HCT116 (cell line): ENCODE results near the gene C2orf68. TPM values are rescaled to one million over a fixed set of nuclear protein-coding genes. Genes with fewer than 3 reads are reported as not detected.

Experiments used
- ATAC-seq: fragments of 200-7000 bp; cut with Tn5 transposase; 2 replicates; pipeline ENCODE4 v1.9.1; 2020; ENCODE audit warnings: mild to moderate bottlenecking, moderate library complexity
- BruUV-seq: library from RNA; stranded (reverse); fragments of 400-500 nt; replicated peaks from 2 replicates; lab custom pipeline; 2021; lab: Mats Ljungman, UMichigan
- CTCF ChIA-PET: fragments of 300-600 bp; sonication (Branson Sonifier 250); formaldehyde crosslinking; loops from one replicate; lab custom pipeline; 2021; ENCODE audit warnings: antibody characterized with exemption; lab: Charles Lee
- POLR2A ChIA-PET: fragments of 300-600, 350-600 bp; sonication (Branson Sonifier 250); formaldehyde crosslinking; loops from one replicate; lab custom pipeline; 2021; ENCODE audit warnings: antibody characterized with exemption; lab: Charles Lee
- RAD21 ChIA-PET, 2 experiments: fragments of 300-600 bp; sonication (Branson Sonifier 250); formaldehyde crosslinking; loops; one replicate each; lab custom pipeline; 2023; ENCODE audit warnings: low total read pairs in 2 of 2; ENCODE audit not compliant: uncharacterized antibody in 2 of 2, unreplicated experiment in 2 of 2, low non-redundant PET in 1 of 2; lab: Charles Lee
- DNase-seq: peaks from one replicate; pipeline ENCODE4 v3.0.0-alpha.2; 2010; ENCODE audit warnings: low read depth, low spot score
- H2AFZ ChIP-seq: fragments of 200-600 bp; shearing (Covaris generic), sonication (generic); 2 replicates; pipeline ENCODE4 v1.6.1; 2017; ENCODE audit warnings: low read depth, mixed run types, mixed read lengths, antibody characterized with exemption, low read length; ENCODE audit not compliant: poor library complexity, severe bottlenecking
- H3K27ac ChIP-seq: 2 replicates; pipeline ENCODE4 v1.5.1; 2012; ENCODE audit warnings: low read depth, low read length
- H3K27me3 ChIP-seq: fragments of 200-600 bp; sonication (generic); 2 replicates; pipeline ENCODE4 v1.6.1; 2016; ENCODE audit warnings: mixed run types, low read length, mixed read lengths; ENCODE audit not compliant: insufficient read depth
- H3K36me3 ChIP-seq, 2 experiments: fragments of 200-500 bp in 1 of 2; fragments of 200-600 bp in 1 of 2; sonication (Bioruptor generic) in 1 of 2; sonication (generic) in 1 of 2; 2 replicates each; pipeline versions ENCODE4 v1.5.1 to v1.6.1; 2014 to 2016; ENCODE audit warnings: low read length in 2 of 2, inconsistent platforms in 1 of 2, mixed read lengths in 1 of 2, mixed run types in 1 of 2; ENCODE audit not compliant: insufficient read depth in 2 of 2, control insufficient read depth in 1 of 2
- H3K4me1 ChIP-seq, 2 experiments: fragments of 200-600 bp in 1 of 2; sonication (generic) in 1 of 2; 2 replicates each; pipeline versions ENCODE4 v1.5.1 to v1.6.1; 2012 to 2017; ENCODE audit warnings: low read length in 2 of 2, inconsistent platforms in 1 of 2, mild to moderate bottlenecking in 1 of 2, mixed read lengths in 1 of 2, mixed run types in 1 of 2, moderate library complexity in 1 of 2; ENCODE audit not compliant: insufficient read depth in 2 of 2, control insufficient read depth in 1 of 2
- H3K4me2 ChIP-seq: fragments of 200-600 bp; sonication (generic); 2 replicates; pipeline ENCODE4 v1.6.1; 2017; ENCODE audit warnings: mixed run types, low read length, mixed read lengths
- H3K4me3 ChIP-seq, 2 experiments: fragments of 200-600 bp in 1 of 2; sonication (generic) in 1 of 2; replicated peaks in 1 of 2; 2 replicates each; pipeline ENCODE4 v1.5.1; 2011 to 2016; ENCODE audit warnings: low read length in 2 of 2, control low read depth in 1 of 2, low read depth in 1 of 2, mild to moderate bottlenecking in 1 of 2, mixed read lengths in 1 of 2, mixed run types in 1 of 2
- H3K79me2 ChIP-seq: fragments of 200-600 bp; sonication (generic); 2 replicates; pipeline ENCODE4 v1.6.1; 2017; ENCODE audit warnings: mild to moderate bottlenecking, mixed run types, low read length, moderate library complexity, mixed read lengths; ENCODE audit not compliant: insufficient read depth
- H3K9ac ChIP-seq: fragments of 200-600 bp; sonication (generic); 2 replicates; pipeline ENCODE4 v1.6.1; 2016; ENCODE audit warnings: low read length, mixed read lengths
- H3K9me2 ChIP-seq: fragments of 200-600 bp; sonication (generic), shearing (Covaris generic); 2 replicates; pipeline ENCODE4 v1.6.1; 2017; ENCODE audit warnings: mixed run types, mild to moderate bottlenecking, moderate library complexity; ENCODE audit not compliant: insufficient read depth
- H3K9me3 ChIP-seq, 2 experiments: fragments of 200-500 bp in 1 of 2; fragments of 200-600 bp in 1 of 2; sonication (Bioruptor generic) in 1 of 2; sonication (generic) in 1 of 2; 2 replicates each; pipeline ENCODE4 v1.6.1; 2014 to 2017; ENCODE audit warnings: low read length in 2 of 2, mixed read lengths in 2 of 2, inconsistent platforms in 1 of 2, low read depth in 1 of 2, mild to moderate bottlenecking in 1 of 2, mixed run types in 1 of 2, moderate library complexity in 1 of 2; ENCODE audit not compliant: control insufficient read depth in 1 of 2, insufficient read depth in 1 of 2
- H4K20me1 ChIP-seq: fragments of 200-600 bp; sonication (generic), shearing (Covaris generic); 2 replicates; pipeline ENCODE4 v1.6.1; 2017; ENCODE audit warnings: mixed run types, mild to moderate bottlenecking, moderate library complexity; ENCODE audit not compliant: insufficient read depth
- EZH2 ChIP-seq: fragments of 200-600 bp; sonication (generic); IDR thresholded peaks from 2 replicates; pipeline ENCODE4 v1.6.1; 2017; ENCODE audit warnings: antibody characterized with exemption, mixed run types
- RAD21 ChIP-seq: IDR thresholded peaks from 2 replicates; pipeline ENCODE4 v1.6.1; 2012; ENCODE audit warnings: low read depth, mild to moderate bottlenecking
- SIN3A ChIP-seq: IDR thresholded peaks from 2 replicates; pipeline ENCODE4 v1.6.1; 2012; ENCODE audit warnings: low read depth
- ZBTB33 ChIP-seq: IDR thresholded peaks from 2 replicates; pipeline ENCODE4 v1.6.1; 2011; ENCODE audit warnings: mild to moderate bottlenecking, low read length, moderate library complexity; ENCODE audit not compliant: insufficient replicate concordance; ENCODE audit errors: extremely low read depth
- ZFX ChIP-seq: fragments of 450-650 bp; IDR thresholded peaks from 2 replicates; pipeline ENCODE4 v1.6.1; 2017
- intact Hi-C: fragments of 100-400 bp; cut with micrococcal nuclease; formaldehyde crosslinking; loops from 2 replicates; pipeline ENCODE4 v1.10.0; 2022
- total RNA-seq: library from RNA; stranded (reverse); gene quantifications from one replicate; pipeline ENCODE4 v1.2.1, GENCODE V29; 2021; ENCODE audit not compliant: unreplicated experiment
- TF ChIP-seq, protein P1 (sequence below): IDR thresholded peaks from 2 replicates; pipeline ENCODE4 v1.6.1; 2012; ENCODE audit warnings: low read depth

Gene C2orf68
- total RNA-seq, 1 experiment from 2014 or later: 21.8 TPM

GRCh38 chr2:85653996-85654395 is 42.1 kb upstream of the C2orf68 start:
- ChIA-PET CTCF (no interaction called here), POLR2A (no interaction called here), RAD21 (no interaction called here)
- TF ChIP-seq ZBTB33: no peak
- TF ChIP-seq EZH2: no peak
- TF ChIP-seq RAD21: no peak
- TF ChIP-seq, protein P1, sequence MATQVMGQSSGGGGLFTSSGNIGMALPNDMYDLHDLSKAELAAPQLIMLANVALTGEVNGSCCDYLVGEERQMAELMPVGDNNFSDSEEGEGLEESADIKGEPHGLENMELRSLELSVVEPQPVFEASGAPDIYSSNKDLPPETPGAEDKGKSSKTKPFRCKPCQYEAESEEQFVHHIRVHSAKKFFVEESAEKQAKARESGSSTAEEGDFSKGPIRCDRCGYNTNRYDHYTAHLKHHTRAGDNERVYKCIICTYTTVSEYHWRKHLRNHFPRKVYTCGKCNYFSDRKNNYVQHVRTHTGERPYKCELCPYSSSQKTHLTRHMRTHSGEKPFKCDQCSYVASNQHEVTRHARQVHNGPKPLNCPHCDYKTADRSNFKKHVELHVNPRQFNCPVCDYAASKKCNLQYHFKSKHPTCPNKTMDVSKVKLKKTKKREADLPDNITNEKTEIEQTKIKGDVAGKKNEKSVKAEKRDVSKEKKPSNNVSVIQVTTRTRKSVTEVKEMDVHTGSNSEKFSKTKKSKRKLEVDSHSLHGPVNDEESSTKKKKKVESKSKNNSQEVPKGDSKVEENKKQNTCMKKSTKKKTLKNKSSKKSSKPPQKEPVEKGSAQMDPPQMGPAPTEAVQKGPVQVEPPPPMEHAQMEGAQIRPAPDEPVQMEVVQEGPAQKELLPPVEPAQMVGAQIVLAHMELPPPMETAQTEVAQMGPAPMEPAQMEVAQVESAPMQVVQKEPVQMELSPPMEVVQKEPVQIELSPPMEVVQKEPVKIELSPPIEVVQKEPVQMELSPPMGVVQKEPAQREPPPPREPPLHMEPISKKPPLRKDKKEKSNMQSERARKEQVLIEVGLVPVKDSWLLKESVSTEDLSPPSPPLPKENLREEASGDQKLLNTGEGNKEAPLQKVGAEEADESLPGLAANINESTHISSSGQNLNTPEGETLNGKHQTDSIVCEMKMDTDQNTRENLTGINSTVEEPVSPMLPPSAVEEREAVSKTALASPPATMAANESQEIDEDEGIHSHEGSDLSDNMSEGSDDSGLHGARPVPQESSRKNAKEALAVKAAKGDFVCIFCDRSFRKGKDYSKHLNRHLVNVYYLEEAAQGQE: no peak
- TF ChIP-seq SIN3A: no peak
- no peak for TF ChIP-seq ZFX
- Histone ChIP-seq H3K4me2 (no peak overlapping the region), H2AFZ (no peak overlapping the region), H3K27me3 (no peaks in the 10 kb centered on the region), H3K36me3 (peaks cover 20 to 36% of the 10 kb centered on the region in 2 experiments), H3K9ac (no peak overlapping the region), H3K4me1 (no peaks in the 10 kb centered on the region), H4K20me1 (no peaks in the 10 kb centered on the region), H3K9me3 (no peaks in the 10 kb centered on the region), H3K9me2 (no peaks in the 10 kb centered on the region), H3K79me2 (no peaks in the 10 kb centered on the region), H3K4me3 (no peak overlapping the region), H3K27ac (no peak overlapping the region)
- no peak for DNase-seq
- BruUV-seq: no TSS peak
- intact Hi-C loops: no loop called here
- ATAC-seq: no peak
